ENCODE results near the gene LIN54. TPM values are rescaled to one million over a fixed set of nuclear protein-coding genes. Genes with fewer than 3 reads are reported as not detected.
A peak's percentile ranks its signal among the peaks of the same experiment; 100 is the strongest.

Gene LIN54
- total and polyA plus RNA-seq, 7 donors: 4.6 to 10.0 (median 6.5) TPM

DNA sequence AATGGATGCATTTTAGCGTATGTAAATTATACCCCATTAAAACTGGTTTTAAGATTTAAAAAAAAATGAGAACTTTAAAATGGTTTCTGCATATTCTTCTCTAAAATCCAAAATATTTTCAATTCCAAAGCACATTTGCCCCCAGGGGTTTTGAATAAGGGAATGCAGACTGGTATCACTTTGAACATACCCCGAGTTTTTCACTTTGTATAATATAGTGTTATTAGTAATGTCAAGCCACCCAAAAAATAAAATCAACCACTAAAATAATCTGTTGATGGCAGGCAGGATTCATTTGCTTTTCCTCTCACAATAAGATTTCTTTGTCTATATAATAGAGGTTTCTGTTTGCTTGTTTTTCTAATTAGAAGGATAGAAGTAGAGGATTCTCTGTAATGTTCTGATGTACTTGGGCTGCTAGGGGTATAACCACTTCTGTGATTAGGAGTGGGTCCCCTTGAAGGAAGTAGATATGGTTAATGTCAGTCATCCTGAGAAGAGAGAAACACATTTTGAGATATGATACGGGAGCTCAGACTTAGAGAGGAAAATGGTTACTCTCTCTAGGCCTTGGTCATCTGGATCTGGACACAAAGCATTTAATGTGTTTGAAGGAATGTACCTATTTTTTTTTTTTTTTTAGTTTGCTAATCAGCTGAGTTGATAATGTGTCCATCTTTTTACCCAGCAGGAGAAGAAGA is 9.3 kb upstream of the LIN54 start:
- WGBS, 2 donors: 77 to 90% methylated on average over 3 of the region's 3 CpGs
- H3K9me3 ChIP-seq: peaks cover 0 to 2% (median 0%) of the 10 kb centered on the region in 4 donors
- H3K4me1 ChIP-seq: no peaks in the 10 kb centered on the region
- DNase-seq: no peak
- no peak overlapping the region for H3K27ac ChIP-seq
- intact Hi-C loops (cut with DNase I): no loop called here
- H3K27me3 ChIP-seq: no peaks in the 10 kb centered on the region
- TF ChIP-seq POLR2AphosphoS5 (IDR thresholded peaks at IDR 0.05) (no peak), EP300 (IDR thresholded peaks at IDR 0.05) (no peak), POLR2A (IDR thresholded peaks at IDR 0.05) (no peak)
- TF ChIP-seq, protein P1, sequence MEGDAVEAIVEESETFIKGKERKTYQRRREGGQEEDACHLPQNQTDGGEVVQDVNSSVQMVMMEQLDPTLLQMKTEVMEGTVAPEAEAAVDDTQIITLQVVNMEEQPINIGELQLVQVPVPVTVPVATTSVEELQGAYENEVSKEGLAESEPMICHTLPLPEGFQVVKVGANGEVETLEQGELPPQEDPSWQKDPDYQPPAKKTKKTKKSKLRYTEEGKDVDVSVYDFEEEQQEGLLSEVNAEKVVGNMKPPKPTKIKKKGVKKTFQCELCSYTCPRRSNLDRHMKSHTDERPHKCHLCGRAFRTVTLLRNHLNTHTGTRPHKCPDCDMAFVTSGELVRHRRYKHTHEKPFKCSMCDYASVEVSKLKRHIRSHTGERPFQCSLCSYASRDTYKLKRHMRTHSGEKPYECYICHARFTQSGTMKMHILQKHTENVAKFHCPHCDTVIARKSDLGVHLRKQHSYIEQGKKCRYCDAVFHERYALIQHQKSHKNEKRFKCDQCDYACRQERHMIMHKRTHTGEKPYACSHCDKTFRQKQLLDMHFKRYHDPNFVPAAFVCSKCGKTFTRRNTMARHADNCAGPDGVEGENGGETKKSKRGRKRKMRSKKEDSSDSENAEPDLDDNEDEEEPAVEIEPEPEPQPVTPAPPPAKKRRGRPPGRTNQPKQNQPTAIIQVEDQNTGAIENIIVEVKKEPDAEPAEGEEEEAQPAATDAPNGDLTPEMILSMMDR (IDR thresholded peaks at IDR 0.05): no peak
- no peaks in the 10 kb centered on the region for H3K36me3 ChIP-seq
- H3K4me3 ChIP-seq: no peak overlapping the region

DNA sequence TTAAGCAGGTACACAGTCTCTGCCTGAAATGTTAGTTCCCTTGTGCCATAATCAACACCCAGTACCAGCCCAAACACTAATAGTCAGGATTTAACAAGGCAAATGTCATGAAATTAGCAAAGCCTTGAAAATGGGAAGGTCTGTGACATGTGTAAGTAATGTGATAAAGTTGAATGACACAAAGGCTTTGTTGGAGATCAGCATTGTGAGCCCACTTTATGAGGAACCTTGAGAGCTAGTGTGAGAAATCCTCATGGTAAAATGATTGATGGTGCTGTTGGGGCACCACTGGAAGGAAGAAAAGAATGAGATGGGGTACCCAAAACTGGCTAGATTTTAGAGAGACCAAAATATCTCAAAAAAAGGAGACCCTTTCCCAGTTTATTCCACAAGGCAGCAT is 3.3 kb upstream of the LIN54 start:
- Histone ChIP-seq H3K4me1 (peaks cover 0 to 31% (median 30%) of the 10 kb centered on the region in 4 donors), H3K27ac (peak overlapping the region in 3 of 4 donors; percentile 88 to 97 (median 90)), H3K4me3 (peak overlapping the region in 3 of 4 donors; percentile 65 to 87 (median 71)), H3K36me3 (no peaks in the 10 kb centered on the region), H3K27me3 (no peaks in the 10 kb centered on the region), H3K9me3 (no peaks in the 10 kb centered on the region)
- intact Hi-C loops (cut with DNase I): loop anchor here (1.0 to 2.0 kb wide), 4 partner anchors 21 to 585 kb away; partner anchors contain the start of genes COPS4 and THAP9
- TF ChIP-seq POLR2A (IDR thresholded peaks at IDR 0.05): no peak
- TF ChIP-seq EP300 (IDR thresholded peaks at IDR 0.05): no peak
- TF ChIP-seq POLR2AphosphoS5 (IDR thresholded peaks at IDR 0.05): no peak
- TF ChIP-seq, protein P1 (IDR thresholded peaks at IDR 0.05): no peak
- no peak for DNase-seq

DNA sequence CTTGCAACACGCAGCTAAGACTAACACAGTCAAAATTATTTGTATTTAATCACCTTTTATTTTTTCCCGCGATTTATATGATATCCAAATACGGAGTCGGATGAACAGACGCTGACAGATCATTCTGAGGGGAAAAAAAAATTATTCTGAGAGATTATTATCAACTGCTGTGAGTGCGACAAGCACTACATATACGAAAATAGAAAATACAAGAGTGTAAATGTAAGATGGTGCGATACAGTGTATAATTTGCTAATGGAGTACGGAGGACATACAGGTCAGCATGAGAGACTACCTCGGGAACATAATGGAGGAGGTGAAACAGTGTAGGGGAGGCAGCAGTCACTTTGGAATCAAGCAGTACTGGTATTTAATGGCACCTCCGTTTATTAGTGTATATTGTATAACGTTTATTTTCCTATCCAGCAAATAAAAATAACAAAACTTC is 2.8 kb upstream of the LIN54 start:
- no peak for DNase-seq
- Histone ChIP-seq H3K27ac (peak overlapping the region; percentile 88 to 97 (median 89)), H3K4me3 (peak overlapping the region; percentile 38 to 87 (median 68)), H3K27me3 (no peaks in the 10 kb centered on the region), H3K36me3 (no peaks in the 10 kb centered on the region), H3K9me3 (no peaks in the 10 kb centered on the region), H3K4me1 (peaks cover 0 to 36% (median 32%) of the 10 kb centered on the region in 4 donors)
- TF ChIP-seq POLR2AphosphoS5 (IDR thresholded peaks at IDR 0.05): no peak
- intact Hi-C loops (cut with DNase I): loop anchor here (1.0 to 2.0 kb wide), 4 partner anchors 22 to 585 kb away; partner anchors contain the start of genes COPS4 and THAP9
- 15 to 22% methylated on average over 13 of the region's 13 CpGs for WGBS, 2 donors

DNA sequence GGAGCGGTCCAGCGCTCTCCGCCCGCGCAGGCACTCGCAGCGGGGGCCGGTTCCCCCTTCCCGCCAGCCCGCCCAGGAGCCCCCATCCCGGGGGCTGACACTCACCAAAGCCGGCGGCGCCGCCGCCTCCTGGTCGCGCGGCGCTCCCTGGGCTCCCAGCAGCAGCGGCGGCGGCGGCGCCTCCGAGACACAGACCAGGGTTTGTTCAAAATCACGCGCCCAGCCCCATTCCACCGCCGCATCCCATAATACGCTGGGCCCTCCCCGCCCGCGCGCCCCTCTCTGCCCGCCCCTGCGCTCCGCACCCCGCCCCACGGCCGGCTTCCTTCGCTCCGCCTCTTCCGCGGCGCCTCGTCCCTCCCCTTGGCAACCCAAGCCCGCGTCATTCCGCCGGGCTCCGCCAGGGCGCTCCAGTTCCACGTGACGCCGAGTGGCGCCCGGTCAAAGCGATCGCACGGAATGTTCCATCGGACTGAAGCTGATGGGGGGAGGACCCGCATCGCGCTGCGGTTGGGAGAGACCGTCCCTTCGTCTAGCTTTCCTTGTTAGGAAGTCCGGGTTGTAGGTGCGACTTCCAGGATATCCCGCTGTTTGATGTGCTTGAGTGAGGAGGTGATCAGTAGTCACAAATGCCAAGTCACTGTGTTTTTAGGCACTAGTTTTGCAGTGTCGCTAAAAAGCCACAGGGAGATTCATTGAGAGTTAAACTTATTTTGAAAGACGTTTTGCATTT is 2.2 kb upstream of the LIN54 start:
- Histone ChIP-seq H3K36me3 (no peaks in the 10 kb centered on the region), H3K27ac (peak overlapping the region; percentile 88 to 97 (median 89)), H3K9me3 (no peaks in the 10 kb centered on the region), H3K4me3 (peak overlapping the region; percentile 45 to 87 (median 68)), H3K4me1 (peaks cover 0 to 37% (median 33%) of the 10 kb centered on the region in 4 donors), H3K27me3 (no peaks in the 10 kb centered on the region)
- TF ChIP-seq EP300 (IDR thresholded peaks at IDR 0.05): peak in 1 of 4 donors; percentile 69
- TF ChIP-seq, protein P1 (IDR thresholded peaks at IDR 0.05): peak in 3 of 4 experiments; percentile 47 to 62 (median 59)
- peak; percentile 78 to 94 (median 85) for TF ChIP-seq POLR2AphosphoS5 (IDR thresholded peaks at IDR 0.05)
- TF ChIP-seq POLR2A (IDR thresholded peaks at IDR 0.05): peak; percentile 28 to 46
- DNase-seq: peak; percentile 99
- intact Hi-C loops (cut with DNase I): loop anchor here (1.0 to 2.0 kb wide), 4 partner anchors 22 to 584 kb away; partner anchors contain the start of genes COPS4 and THAP9
- WGBS, 2 donors: 1% methylated on average over 73 of the region's 73 CpGs

Measured in sigmoid colon (tissue), 7 donors.